Endodermal cell (in vitro differentiated cells): ENCODE measurements around the gene OBP2A. TPM values are rescaled to one million over a fixed set of nuclear protein-coding genes. Genes with fewer than 3 reads are reported as not detected.
A peak's percentile ranks its signal among the peaks of the same experiment; 100 is the strongest.

Experiments
- DNase-seq: peaks from one replicate; pipeline ENCODE4 v3.0.0-alpha.2; 2017
- H3K27ac ChIP-seq: 2 replicates; pipeline ENCODE4 v1.5.1; 2013; ENCODE audit warnings: mild to moderate bottlenecking, low read depth, low read length, moderate library complexity
- H3K27me3 ChIP-seq: 2 replicates; pipeline ENCODE4 v1.6.1; 2013; ENCODE audit warnings: mild to moderate bottlenecking, low read length, moderate library complexity; ENCODE audit not compliant: insufficient read depth, control insufficient read depth, poor library complexity, severe bottlenecking
- H3K36me3 ChIP-seq: 2 replicates; pipeline ENCODE4 v1.7.0; 2013; ENCODE audit warnings: mild to moderate bottlenecking, low read length, moderate library complexity; ENCODE audit not compliant: control insufficient read depth, insufficient read depth
- H3K4me1 ChIP-seq: one replicate; pipeline ENCODE4 v1.7.0; 2013; ENCODE audit warnings: low read length; ENCODE audit not compliant: control insufficient read depth, insufficient read depth
- H3K4me3 ChIP-seq: 2 replicates; pipeline ENCODE4 v1.5.1; 2013; ENCODE audit warnings: mild to moderate bottlenecking, low read length, moderate library complexity
- H3K9ac ChIP-seq: 2 replicates; pipeline ENCODE4 v1.6.1; 2013; ENCODE audit warnings: mild to moderate bottlenecking, low read length, moderate library complexity; ENCODE audit not compliant: poor library complexity, severe bottlenecking; ENCODE audit errors: extremely low read depth
- H3K9me3 ChIP-seq: 2 replicates; pipeline ENCODE4 v1.6.1; 2013; ENCODE audit warnings: mild to moderate bottlenecking, low read length, moderate library complexity; ENCODE audit not compliant: control insufficient read depth
- H3K27ac Mint-ChIP-seq: 2 replicates; pipeline ENCODE4 v1.8.0; 2020; ENCODE audit warnings: mixed read lengths
- H3K27me3 Mint-ChIP-seq: 2 replicates; pipeline ENCODE4 v1.8.0; 2021; ENCODE audit warnings: mild to moderate bottlenecking, mixed read lengths; ENCODE audit not compliant: insufficient read depth
- H3K36me3 Mint-ChIP-seq: 2 replicates; pipeline ENCODE4 v1.8.0; 2020; ENCODE audit warnings: low read depth, mixed read lengths
- H3K4me1 Mint-ChIP-seq: 2 replicates; pipeline ENCODE4 v1.8.0; 2020; ENCODE audit warnings: mixed read lengths
- H3K4me3 Mint-ChIP-seq: 2 replicates; pipeline ENCODE4 v1.8.0; 2020; ENCODE audit warnings: mild to moderate bottlenecking, moderate library complexity, mixed read lengths
- H3K9me3 Mint-ChIP-seq: 2 replicates; pipeline ENCODE4 v1.8.0; 2020; ENCODE audit warnings: mild to moderate bottlenecking, mixed read lengths
- WGBS, 2 experiments: methylation state at CpG; one replicate each; pipeline versions ENCODE4 v1.1.5 to v1.1.7; 2013; ENCODE audit warnings: missing lambda C conversion rate in 2 of 2, mixed read lengths in 1 of 2; ENCODE audit not compliant: insufficient coverage in 1 of 2, insufficient read length in 1 of 2; 5-methylcytosine and 5-hydroxymethylcytosine counted together
- total RNA-seq, 2 donors: library from RNA; stranded (reverse); fragmentation: NEBNext Ultra II Directional in 1 of 2; extraction: Animal tissue kit (Norgen Biotek cat#: 25700) in 1 of 2; gene quantifications; 2 replicates in 1 of 2; 3 replicates in 1 of 2; pipeline ENCODE4 v1.2.1, GENCODE V29; 2021
- TF ChIP-seq, protein P1 (sequence below): fragments of 200-600 bp; sonication (generic); conservative IDR thresholded peaks from 2 replicates; pipeline ENCODE4 v1.5.0; 2021; ENCODE audit warnings: antibody characterized with exemption, mild to moderate bottlenecking

OBP2A gene
- total RNA-seq, 2 donors from 2014 or later: not detected

DNA sequence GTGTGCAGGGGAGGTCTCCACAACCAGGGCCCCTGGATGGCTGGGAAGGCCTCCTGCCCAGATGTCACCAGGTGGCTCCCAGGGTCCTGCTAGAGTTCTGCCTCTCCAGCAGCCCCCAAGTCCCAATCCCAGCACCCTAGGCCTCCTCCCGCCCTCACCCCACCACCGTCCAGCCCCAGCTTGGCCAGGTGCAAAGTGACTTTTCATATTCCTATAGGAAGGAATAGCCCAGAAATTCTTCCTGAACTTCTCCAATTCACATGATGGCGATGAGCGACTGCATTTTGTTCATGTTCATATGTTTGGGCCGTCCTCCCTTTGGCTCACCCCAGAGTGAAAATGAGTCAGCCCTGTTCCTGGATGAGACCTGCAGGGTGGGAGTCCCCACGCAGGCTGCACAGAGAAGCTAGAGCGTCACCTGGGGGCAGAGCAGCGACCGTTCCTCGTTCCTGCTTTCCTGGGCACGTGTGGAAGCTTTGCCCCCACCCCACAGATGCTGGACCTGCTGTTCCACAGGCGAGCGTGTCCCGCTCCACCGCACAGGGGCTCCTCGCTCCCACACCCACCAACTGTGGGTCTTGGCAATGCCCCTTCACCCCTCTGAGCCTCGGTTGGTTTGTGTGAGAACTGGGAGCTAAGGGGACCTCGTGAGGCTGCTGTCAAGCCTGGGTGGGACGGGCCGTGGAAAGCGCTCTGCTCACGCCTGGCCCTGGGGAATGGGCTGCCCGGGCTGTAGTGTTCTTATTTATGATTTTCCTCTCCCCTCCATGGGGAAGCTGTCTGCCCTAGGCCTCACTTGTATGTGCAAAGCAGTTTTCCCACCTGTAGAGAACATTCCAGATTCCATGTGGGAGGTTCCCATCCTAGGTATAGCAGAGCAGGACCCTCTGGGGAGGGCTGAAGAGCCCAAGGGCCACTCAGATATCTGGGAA lies 38.6 kb upstream of the OBP2A start:
- H3K36me3 ChIP-seq: peaks cover 29% of the 10 kb centered on the region
- peaks cover 20% of the 10 kb centered on the region for H3K36me3 Mint-ChIP-seq
- peak overlapping the region; percentile 14 for H3K27ac Mint-ChIP-seq
- H3K9me3 Mint-ChIP-seq: peaks cover 8% of the 10 kb centered on the region
- no peak overlapping the region for H3K9ac ChIP-seq
- 93 to 94% methylated on average over 16 to 23 of the region's 23 CpGs for WGBS, 2 experiments
- no peak overlapping the region for H3K4me3 ChIP-seq
- H3K27me3 Mint-ChIP-seq: peaks cover 2% of the 10 kb centered on the region
- no peak overlapping the region for H3K27ac ChIP-seq
- H3K4me3 Mint-ChIP-seq: no peak overlapping the region
- H3K4me1 Mint-ChIP-seq: no peaks in the 10 kb centered on the region
- peak; percentile 44 for DNase-seq
- H3K9me3 ChIP-seq: no peaks in the 10 kb centered on the region
- TF ChIP-seq, protein P1, sequence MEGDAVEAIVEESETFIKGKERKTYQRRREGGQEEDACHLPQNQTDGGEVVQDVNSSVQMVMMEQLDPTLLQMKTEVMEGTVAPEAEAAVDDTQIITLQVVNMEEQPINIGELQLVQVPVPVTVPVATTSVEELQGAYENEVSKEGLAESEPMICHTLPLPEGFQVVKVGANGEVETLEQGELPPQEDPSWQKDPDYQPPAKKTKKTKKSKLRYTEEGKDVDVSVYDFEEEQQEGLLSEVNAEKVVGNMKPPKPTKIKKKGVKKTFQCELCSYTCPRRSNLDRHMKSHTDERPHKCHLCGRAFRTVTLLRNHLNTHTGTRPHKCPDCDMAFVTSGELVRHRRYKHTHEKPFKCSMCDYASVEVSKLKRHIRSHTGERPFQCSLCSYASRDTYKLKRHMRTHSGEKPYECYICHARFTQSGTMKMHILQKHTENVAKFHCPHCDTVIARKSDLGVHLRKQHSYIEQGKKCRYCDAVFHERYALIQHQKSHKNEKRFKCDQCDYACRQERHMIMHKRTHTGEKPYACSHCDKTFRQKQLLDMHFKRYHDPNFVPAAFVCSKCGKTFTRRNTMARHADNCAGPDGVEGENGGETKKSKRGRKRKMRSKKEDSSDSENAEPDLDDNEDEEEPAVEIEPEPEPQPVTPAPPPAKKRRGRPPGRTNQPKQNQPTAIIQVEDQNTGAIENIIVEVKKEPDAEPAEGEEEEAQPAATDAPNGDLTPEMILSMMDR: no peak
- no peaks in the 10 kb centered on the region for H3K4me1 ChIP-seq
- H3K27me3 ChIP-seq: no peaks in the 10 kb centered on the region

DNA sequence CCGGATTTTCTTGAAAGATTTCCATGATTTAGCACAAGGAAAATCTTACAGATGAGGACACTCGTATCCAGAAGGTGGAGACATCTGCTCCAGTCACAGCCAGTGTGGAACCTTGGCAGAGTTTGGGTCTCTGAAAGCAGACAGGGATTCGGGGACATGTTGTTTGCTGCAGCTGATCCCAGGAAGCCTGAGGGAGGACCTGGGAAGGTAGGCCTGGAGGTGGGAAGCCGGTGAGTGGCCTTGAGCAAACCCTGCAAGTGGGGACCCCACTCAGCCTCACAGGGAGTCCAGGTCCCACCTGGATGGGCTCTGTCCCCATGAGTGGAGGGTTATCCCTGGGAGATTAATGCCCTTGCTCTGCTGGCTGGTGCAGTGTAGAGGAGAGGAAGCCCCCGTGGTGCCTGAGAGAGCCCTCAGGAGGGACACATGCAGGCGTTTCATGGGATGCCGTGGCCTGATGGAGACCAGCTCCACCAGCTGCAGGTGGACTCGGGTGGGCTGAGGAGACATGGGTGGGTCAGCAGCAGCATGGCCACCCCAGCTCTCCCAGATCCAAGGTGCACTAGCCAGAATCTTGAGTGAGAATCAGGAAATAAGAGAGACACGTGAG lies 37.6 kb upstream of the OBP2A start:
- no peaks in the 10 kb centered on the region for H3K4me1 ChIP-seq
- H3K4me1 Mint-ChIP-seq: no peaks in the 10 kb centered on the region
- H3K9me3 ChIP-seq: no peaks in the 10 kb centered on the region
- H3K27ac Mint-ChIP-seq: no peak overlapping the region
- no peak overlapping the region for H3K9ac ChIP-seq
- peak; percentile 30 for DNase-seq
- no peak overlapping the region for H3K27ac ChIP-seq
- H3K9me3 Mint-ChIP-seq: peaks cover 8% of the 10 kb centered on the region
- H3K36me3 Mint-ChIP-seq: peaks cover 12% of the 10 kb centered on the region
- WGBS, 2 experiments: 91 to 93% methylated on average over 8 to 9 of the region's 9 CpGs
- peaks cover 20% of the 10 kb centered on the region for H3K36me3 ChIP-seq
- H3K4me3 Mint-ChIP-seq: no peak overlapping the region
- no peaks in the 10 kb centered on the region for H3K27me3 ChIP-seq
- TF ChIP-seq, protein P1: no peak
- peaks cover 2% of the 10 kb centered on the region for H3K27me3 Mint-ChIP-seq
- no peak overlapping the region for H3K4me3 ChIP-seq

DNA sequence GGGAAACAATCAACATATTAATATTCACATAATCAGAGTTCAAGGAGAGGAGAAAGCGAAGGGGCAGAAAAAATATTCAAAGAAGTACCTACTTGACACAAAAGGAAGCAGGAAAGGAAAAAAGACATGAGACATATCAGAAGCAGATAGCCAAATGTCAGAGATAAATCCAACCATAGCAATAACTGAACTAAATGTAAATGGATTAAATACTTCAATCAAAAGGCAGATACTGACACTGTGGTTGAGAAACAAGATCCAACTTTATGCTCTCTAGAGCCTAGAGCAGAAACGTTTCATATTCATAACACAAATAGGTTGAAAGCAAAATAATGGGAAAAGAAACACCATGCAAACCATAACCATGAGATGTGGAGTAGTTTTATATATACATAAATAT lies 36.5 kb upstream of the OBP2A start:
- no peaks in the 10 kb centered on the region for H3K9me3 ChIP-seq
- H3K27ac ChIP-seq: no peak overlapping the region
- 86% methylated on average over 1 of the region's 2 CpGs; no CpG with 5 or more reads in 1 of the 2 experiments for WGBS, 2 experiments
- peaks cover 9% of the 10 kb centered on the region for H3K36me3 ChIP-seq
- TF ChIP-seq, protein P1: no peak
- no peaks in the 10 kb centered on the region for H3K27me3 ChIP-seq
- H3K9ac ChIP-seq: no peak overlapping the region
- H3K27ac Mint-ChIP-seq: no peak overlapping the region
- H3K4me1 Mint-ChIP-seq: no peaks in the 10 kb centered on the region
- H3K27me3 Mint-ChIP-seq: peaks cover 2% of the 10 kb centered on the region
- peaks cover 8% of the 10 kb centered on the region for H3K9me3 Mint-ChIP-seq
- no peak overlapping the region for H3K4me3 Mint-ChIP-seq
- peaks cover 7% of the 10 kb centered on the region for H3K36me3 Mint-ChIP-seq
- no peaks in the 10 kb centered on the region for H3K4me1 ChIP-seq
- H3K4me3 ChIP-seq: no peak overlapping the region
- no peak for DNase-seq
